SK-N-SH (cell line): Measurements from ENCODE around the gene SLC39A9.

Experiments
- RCOR1 ChIP-seq: fragments of 150-350 bp; IDR thresholded peaks from 2 replicates; pipeline ENCODE4 v1.6.1; 2017; ENCODE audit warnings: antibody characterized with exemption, low read length
- USF2 ChIP-seq: fragments of 150-350 bp; IDR thresholded peaks from 2 replicates; pipeline ENCODE4 v1.6.1; 2017; ENCODE audit warnings: antibody characterized with exemption, low read length, low read depth, borderline replicate concordance

- TF ChIP-seq RCOR1 (no peak), USF2 (no peak)
Observed at GRCh38 chr14:69376439-69376838, 22.1 kb upstream of the SLC39A9 start.
